D721Med (cell line): ENCODE measurements around the gene CFAP99.
"Not testable (repeated sequence)": the region's sequence is repeated elsewhere in the genome, so short reads cannot be mapped to it uniquely, and the experiment has no call there.

Experiments
- DNase-seq: peaks from one replicate; pipeline ENCODE4 v3.0.0; 2011; ENCODE audit warnings: low spot score; ENCODE audit not compliant: insufficient read length
- FAIRE-seq: peaks from 2 replicates; lab custom pipeline; 2011; peaks lifted over from hg19 to GRCh38; lab: Jason Lieb, UNC
- CTCF ChIP-seq: IDR thresholded peaks from 2 replicates; pipeline ENCODE4 v1.5.1; 2012; ENCODE audit warnings: mild to moderate bottlenecking, control low read depth; ENCODE audit not compliant: insufficient read depth; ENCODE audit errors: missing control alignments

Gene CFAP99

GRCh38 chr4:2377241-2377640 is 41.5 kb upstream of the CFAP99 start:
- FAIRE-seq = no peak
- TF ChIP-seq CTCF = no peak
- DNase-seq = no peak

- FAIRE-seq (no peak), DNase-seq (no peak)
- no peak for TF ChIP-seq CTCF
Measured at GRCh38 chr4:2378401-2378800, 40.4 kb upstream of the CFAP99 start.

- TF ChIP-seq CTCF = no peak
- FAIRE-seq (no peak), DNase-seq (no peak)
Measured at GRCh38 chr4:2378898-2379297, 39.9 kb upstream of the CFAP99 start.

- FAIRE-seq, DNase-seq: not testable (repeated sequence)
Measured at GRCh38 chr4:2380589-2380988, 38.2 kb upstream of the CFAP99 start.

GRCh38 chr4:2382769-2383202 is 36.0 kb upstream of the CFAP99 start:
- not testable (repeated sequence) for DNase-seq, FAIRE-seq

- not testable (repeated sequence) for DNase-seq, FAIRE-seq
Measured at GRCh38 chr4:2383220-2383631, 35.5 kb upstream of the CFAP99 start.

- FAIRE-seq (no peak), DNase-seq (no peak)
- TF ChIP-seq CTCF = no peak
Measured at GRCh38 chr4:2383760-2384159, 35.0 kb upstream of the CFAP99 start.

GRCh38 chr4:2384245-2384644 is 34.5 kb upstream of the CFAP99 start:
- no peak for TF ChIP-seq CTCF
- no peak for FAIRE-seq
- DNase-seq = no peak

- DNase-seq = no peak
- TF ChIP-seq CTCF = no peak
- no peak for FAIRE-seq
Measured at GRCh38 chr4:2385516-2385915, 33.2 kb upstream of the CFAP99 start.
